ENCODE data around the gene PTDSS2. TPM values are rescaled to one million over a fixed set of nuclear protein-coding genes. Genes with fewer than 3 reads are reported as not detected.

The PTDSS2 gene
- total and polyA plus RNA-seq, 10 donors: 11.0 to 40.7 (median 25.7) TPM

DNA sequence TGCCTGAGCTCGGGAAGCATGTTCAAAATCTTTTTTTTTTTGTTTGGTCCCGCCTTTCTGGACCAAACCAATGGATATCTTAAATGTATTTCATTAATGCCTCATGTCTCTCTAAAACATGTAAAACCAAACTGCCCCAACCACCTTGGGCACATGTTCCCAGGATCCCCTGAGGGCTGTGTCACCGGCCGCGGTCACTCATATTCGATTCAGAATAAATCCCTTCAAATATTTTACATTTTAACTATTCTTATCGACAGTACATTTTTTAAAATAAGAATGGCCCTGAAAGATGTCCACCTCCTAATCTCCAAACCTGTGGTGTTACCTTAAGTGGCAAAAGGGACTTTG lies 54.9 kb downstream of the PTDSS2 start:
- 70 to 80% (median 74%) methylated on average over 7 of the region's 7 CpGs for WGBS, 5 donors
- H3K4me1 ChIP-seq: peaks cover 25 to 69% (median 56%) of the 10 kb centered on the region in 6 donors
- no peaks in the 10 kb centered on the region for H3K9me3 ChIP-seq
- peak overlapping the region in 7 of 8 donors; percentile 44 to 100 (median 84) for H3K27ac ChIP-seq
- TF ChIP-seq, protein P1, sequence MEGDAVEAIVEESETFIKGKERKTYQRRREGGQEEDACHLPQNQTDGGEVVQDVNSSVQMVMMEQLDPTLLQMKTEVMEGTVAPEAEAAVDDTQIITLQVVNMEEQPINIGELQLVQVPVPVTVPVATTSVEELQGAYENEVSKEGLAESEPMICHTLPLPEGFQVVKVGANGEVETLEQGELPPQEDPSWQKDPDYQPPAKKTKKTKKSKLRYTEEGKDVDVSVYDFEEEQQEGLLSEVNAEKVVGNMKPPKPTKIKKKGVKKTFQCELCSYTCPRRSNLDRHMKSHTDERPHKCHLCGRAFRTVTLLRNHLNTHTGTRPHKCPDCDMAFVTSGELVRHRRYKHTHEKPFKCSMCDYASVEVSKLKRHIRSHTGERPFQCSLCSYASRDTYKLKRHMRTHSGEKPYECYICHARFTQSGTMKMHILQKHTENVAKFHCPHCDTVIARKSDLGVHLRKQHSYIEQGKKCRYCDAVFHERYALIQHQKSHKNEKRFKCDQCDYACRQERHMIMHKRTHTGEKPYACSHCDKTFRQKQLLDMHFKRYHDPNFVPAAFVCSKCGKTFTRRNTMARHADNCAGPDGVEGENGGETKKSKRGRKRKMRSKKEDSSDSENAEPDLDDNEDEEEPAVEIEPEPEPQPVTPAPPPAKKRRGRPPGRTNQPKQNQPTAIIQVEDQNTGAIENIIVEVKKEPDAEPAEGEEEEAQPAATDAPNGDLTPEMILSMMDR (IDR thresholded peaks at IDR 0.05 in 8 of 11, conservative IDR thresholded peaks at IDR 0.05 in 3 of 11): no peak
- TF ChIP-seq POLR2A (IDR thresholded peaks at IDR 0.05) (no peak), POLR2AphosphoS5 (IDR thresholded peaks at IDR 0.05) (no peak)
- H3K4me3 ChIP-seq: peak overlapping the region in 7 of 8 donors; percentile 19 to 85 (median 46)
- intact Hi-C loops (cut with DNase I; ENCODE audit: low total_unique reads): no loop called here
- no peak for DNase-seq
- no peaks in the 10 kb centered on the region for H3K27me3 ChIP-seq (replicated peaks in 1 of 7)
- H3K36me3 ChIP-seq: peaks cover 4 to 39% (median 20%) of the 10 kb centered on the region in 6 donors

DNA sequence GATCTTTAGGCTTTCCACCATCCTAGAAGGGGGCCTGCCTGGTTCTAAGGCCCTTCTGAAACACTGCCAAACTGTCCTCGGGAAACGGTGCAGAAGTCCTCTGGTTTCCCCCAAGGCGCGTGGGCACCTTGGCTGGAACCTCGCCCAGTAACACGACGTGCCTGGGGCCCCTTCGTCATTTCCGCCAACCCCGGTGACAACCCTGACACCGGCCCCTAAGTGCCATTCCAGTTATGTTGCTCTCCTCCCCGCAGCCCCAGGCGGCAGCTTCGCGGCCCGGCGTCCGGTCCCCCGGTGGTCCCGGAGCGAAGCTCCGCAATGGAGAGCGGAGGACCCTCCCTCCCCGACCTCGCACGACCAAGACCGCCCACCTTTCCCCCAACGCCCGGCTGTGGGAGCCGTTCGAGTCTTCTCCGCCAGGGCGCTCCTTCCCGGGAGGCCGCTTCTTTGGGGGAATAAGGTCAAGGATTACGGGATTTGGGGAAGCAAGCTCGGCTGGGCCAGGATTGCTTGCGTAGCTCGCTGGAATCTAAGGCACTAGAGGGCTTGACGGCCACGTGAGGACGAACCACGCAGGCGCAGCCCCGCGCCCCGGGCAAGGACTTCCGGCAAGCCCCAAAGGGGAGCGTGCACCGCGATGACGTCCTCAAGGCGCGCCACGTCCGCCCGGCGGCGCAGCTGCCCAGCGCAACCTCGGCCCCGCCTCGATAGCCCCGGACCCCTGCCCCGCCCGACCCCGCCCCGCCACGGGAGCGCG lies 56.3 kb downstream of the PTDSS2 start:
- no peaks in the 10 kb centered on the region for H3K9me3 ChIP-seq
- DNase-seq: peak; percentile 99
- intact Hi-C loops (cut with DNase I; ENCODE audit: low total_unique reads): no loop called here
- peak overlapping the region; percentile 95 to 100 (median 99) for H3K27ac ChIP-seq
- H3K36me3 ChIP-seq: peaks cover 0 to 39% (median 9%) of the 10 kb centered on the region in 6 donors
- 0 to 1% (median 0%) methylated on average over 28 to 71 of the region's 71 CpGs for WGBS, 5 donors
- TF ChIP-seq POLR2AphosphoS5 (IDR thresholded peaks at IDR 0.05) (peak; percentile 89 to 96 (median 94)), POLR2A (IDR thresholded peaks at IDR 0.05) (peak in 2 of 3 donors; percentile 19 to 29)
- TF ChIP-seq, protein P1 (IDR thresholded peaks at IDR 0.05 in 8 of 11, conservative IDR thresholded peaks at IDR 0.05 in 3 of 11): peak in 4 of 11 experiments; percentile 17 to 46 (median 24)
- peaks cover 25 to 63% (median 55%) of the 10 kb centered on the region in 6 donors for H3K4me1 ChIP-seq
- peak overlapping the region; percentile 61 to 94 (median 79) for H3K4me3 ChIP-seq
- H3K27me3 ChIP-seq (replicated peaks in 1 of 7): no peaks in the 10 kb centered on the region

DNA sequence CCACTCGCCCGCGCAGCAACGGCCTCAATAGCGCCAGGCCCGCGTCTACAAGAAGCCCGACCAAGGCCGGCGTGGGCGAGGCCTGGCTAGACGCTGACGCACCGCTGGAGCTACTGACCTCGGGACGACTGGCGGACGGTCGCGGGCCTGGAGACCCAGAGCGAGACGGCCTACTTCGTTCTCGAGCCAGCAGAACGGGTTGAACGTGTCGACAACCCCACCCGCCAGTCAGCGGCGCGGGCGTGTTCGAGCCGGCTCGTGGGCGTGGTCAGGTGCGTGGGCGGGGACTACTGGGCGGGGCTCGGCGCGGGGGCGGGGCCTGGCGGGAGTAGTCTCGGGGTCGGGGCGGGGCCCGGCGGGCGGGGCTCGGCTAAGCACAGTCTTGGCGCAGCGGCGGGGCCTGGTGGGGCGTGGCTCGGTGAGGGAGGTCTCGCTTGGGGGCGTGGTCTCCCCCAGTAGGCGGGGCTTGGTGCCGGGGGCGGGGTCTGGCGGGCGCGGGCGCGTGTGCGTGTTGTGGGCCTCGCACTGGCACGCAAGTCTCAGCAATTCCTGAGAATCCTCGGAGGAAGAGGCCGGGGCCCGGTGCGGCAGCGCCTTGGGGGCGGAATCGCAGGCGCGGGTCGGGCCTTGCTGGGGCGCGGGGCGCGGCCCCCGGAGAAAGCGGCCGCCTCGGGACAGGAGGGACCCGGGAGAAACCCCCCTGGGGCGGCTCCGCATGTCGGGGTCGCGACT lies 57.1 kb downstream of the PTDSS2 start, which contains the start of gene RNH1:
TSS of gene RNH1 (minus strand) at position 248 of the 732 bp plus-strand sequence. CDS start 5,080 bp downstream, outside the sequence.
- intact Hi-C loops (cut with DNase I; ENCODE audit: low total_unique reads): no loop called here
- H3K4me1 ChIP-seq: peaks cover 25 to 57% (median 52%) of the 10 kb centered on the region in 6 donors
- H3K9me3 ChIP-seq: no peaks in the 10 kb centered on the region
- TF ChIP-seq, protein P1 (IDR thresholded peaks at IDR 0.05 in 8 of 11, conservative IDR thresholded peaks at IDR 0.05 in 3 of 11): no peak
- peak; percentile 83 to 90 (median 84) for TF ChIP-seq POLR2AphosphoS5 (IDR thresholded peaks at IDR 0.05)
- WGBS, 5 donors: 0 to 2% (median 1%) methylated on average over 40 to 93 of the region's 93 CpGs; no CpG with 5 or more reads in 1 of the 5 donors
- DNase-seq: peak; percentile 100
- peak within 1 kb of the TSS; percentile 61 to 94 (median 79) for H3K4me3 ChIP-seq
- H3K27ac ChIP-seq: peak within 1 kb of the TSS; percentile 95 to 100 (median 99)
- H3K36me3 ChIP-seq: peaks cover 0 to 39% (median 2%) of the 10 kb centered on the region in 6 donors
- no peaks in the 10 kb centered on the region for H3K27me3 ChIP-seq (replicated peaks in 1 of 7)
